Fibroblast of skin of left biceps (primary cell): ENCODE measurements around the gene TARBP2.

Experiments used
- DNase-seq, 2 experiments: peaks; one replicate each; pipeline ENCODE4 v3.0.0-alpha.2; 2013; ENCODE audit warnings: low read depth in 2 of 2

Gene TARBP2

GRCh38 chr12:53552361-53553327, 51.6 kb downstream of the TARBP2 start:
- DNase-seq: no peak
